IMR-90 (cell line): Measurements from ENCODE around the gene PARVG. TPM values are rescaled to one million over a fixed set of nuclear protein-coding genes. Genes with fewer than 3 reads are reported as not detected.

Source experiments
- ATAC-seq: fragments of 200-7000 bp; cut with Tn5 transposase; 2 replicates; pipeline ENCODE4 v1.9.1; 2020; ENCODE audit warnings: low read depth, mild to moderate bottlenecking, moderate library complexity
- BruUV-seq: library from RNA; stranded (reverse); fragments of 400-500 nt; replicated peaks from 2 replicates; lab custom pipeline; 2021; lab: Mats Ljungman, UMichigan
- CTCF ChIA-PET: fragments of 300-600 bp; formaldehyde crosslinking; extraction: SDS; loops from one replicate; lab custom pipeline; 2021; ENCODE audit warnings: antibody characterized with exemption; lab: Yijun Ruan, JAX
- POLR2A ChIA-PET: fragments of 300-600 bp; sonication (Branson Sonifier 250); formaldehyde crosslinking; loops from one replicate; lab custom pipeline; 2022; ENCODE audit warnings: antibody characterized with exemption; ENCODE audit not compliant: unreplicated experiment; lab: Charles Lee
- DNase-seq: peaks from one replicate; pipeline ENCODE4 v3.0.0; 2013
- H2AFZ ChIP-seq: replicated peaks from 2 replicates; pipeline ENCODE3; 2013; ENCODE audit warnings: low read length, mild to moderate bottlenecking; ENCODE audit not compliant: poor library complexity
- H2AK5ac ChIP-seq: 2 replicates; pipeline ENCODE4 v1.6.1; 2013; ENCODE audit warnings: low read depth, low read length, inconsistent platforms
- H2AK9ac ChIP-seq: replicated peaks from 2 replicates; pipeline ENCODE3; 2013; ENCODE audit warnings: mild to moderate bottlenecking, low read depth, low read length, moderate library complexity; ENCODE audit not compliant: poor library complexity
- H2BK120ac ChIP-seq: 2 replicates; pipeline ENCODE4 v1.6.1; 2013; ENCODE audit warnings: low read depth, low read length, inconsistent platforms
- H2BK15ac ChIP-seq: 3 replicates; pipeline ENCODE4 v1.6.1; 2013; ENCODE audit warnings: low read depth, low read length, inconsistent platforms
- H2BK20ac ChIP-seq: 2 replicates; pipeline ENCODE4 v1.6.1; 2013; ENCODE audit warnings: low read depth, mild to moderate bottlenecking, inconsistent platforms, low read length, moderate library complexity
- H2BK5ac ChIP-seq: 2 replicates; pipeline ENCODE4 v1.6.1; 2013; ENCODE audit warnings: mild to moderate bottlenecking, low read depth, low read length, inconsistent platforms; ENCODE audit not compliant: poor library complexity, severe bottlenecking
- H3K14ac ChIP-seq: replicated peaks from 2 replicates; pipeline ENCODE4 v1.6.1; 2013; ENCODE audit warnings: low read depth, low read length, inconsistent platforms
- H3K18ac ChIP-seq: 2 replicates; pipeline ENCODE4 v1.6.1; 2013; ENCODE audit warnings: low read depth, low read length, control low read depth
- H3K23ac ChIP-seq: 2 replicates; pipeline ENCODE4 v1.6.1; 2013; ENCODE audit warnings: low read depth, low read length, inconsistent platforms
- H3K27ac ChIP-seq: 2 replicates; pipeline ENCODE4 v1.5.1; 2013; ENCODE audit warnings: mild to moderate bottlenecking, control low read depth, low read length; ENCODE audit not compliant: insufficient read depth
- H3K27me3 ChIP-seq: 2 replicates; pipeline ENCODE4 v1.6.1; 2013; ENCODE audit warnings: low read length; ENCODE audit not compliant: control insufficient read depth, insufficient read depth
- H3K36me3 ChIP-seq: 2 replicates; pipeline ENCODE4 v1.6.1; 2013; ENCODE audit warnings: low read length, mixed read lengths; ENCODE audit not compliant: control insufficient read depth, insufficient read depth
- H3K4ac ChIP-seq: 2 replicates; pipeline ENCODE4 v1.6.1; 2013; ENCODE audit warnings: low read depth, low read length, inconsistent platforms
- H3K4me1 ChIP-seq: 2 replicates; pipeline ENCODE4 v1.6.1; 2013; ENCODE audit warnings: low read length, mixed read lengths; ENCODE audit not compliant: control insufficient read depth, insufficient read depth
- H3K4me2 ChIP-seq: 2 replicates; pipeline ENCODE4 v1.6.1; 2013; ENCODE audit warnings: low read depth, mild to moderate bottlenecking, control low read depth, low read length, moderate library complexity
- H3K4me3 ChIP-seq: 2 replicates; pipeline ENCODE4 v1.5.1; 2013; ENCODE audit warnings: low read depth, mild to moderate bottlenecking, control low read depth, low read length, moderate library complexity; ENCODE audit not compliant: insufficient read depth
- H3K56ac ChIP-seq: 2 replicates; pipeline ENCODE4 v1.6.1; 2013; ENCODE audit warnings: low read length, inconsistent platforms; ENCODE audit not compliant: insufficient read depth; ENCODE audit errors: extremely low read depth
- H3K79me1 ChIP-seq, 2 experiments: 2 replicates each; pipeline ENCODE4 v1.6.1; 2013; ENCODE audit warnings: low read length in 2 of 2, inconsistent platforms in 1 of 2, low read depth in 1 of 2
- H3K9ac ChIP-seq: 2 replicates; pipeline ENCODE4 v1.6.1; 2013; ENCODE audit warnings: low read depth, low read length, control low read depth
- H3K9me1 ChIP-seq: 2 replicates; pipeline ENCODE4 v1.6.1; 2013; ENCODE audit warnings: low read length, inconsistent platforms; ENCODE audit not compliant: insufficient read depth
- H3K9me3 ChIP-seq: 2 replicates; pipeline ENCODE4 v1.6.1; 2013; ENCODE audit warnings: low read length; ENCODE audit not compliant: control insufficient read depth, insufficient read depth
- H4K20me1 ChIP-seq: 2 replicates; pipeline ENCODE4 v1.6.1; 2013; ENCODE audit warnings: low read length, inconsistent platforms; ENCODE audit not compliant: insufficient read depth
- H4K5ac ChIP-seq: 2 replicates; pipeline ENCODE4 v1.6.1; 2013; ENCODE audit warnings: mild to moderate bottlenecking, low read depth, low read length, control low read depth
- H4K8ac ChIP-seq, 2 experiments: 2 replicates each; pipeline ENCODE4 v1.6.1; 2013; ENCODE audit warnings: low read depth in 2 of 2, low read length in 2 of 2, control low read depth in 1 of 2, inconsistent platforms in 1 of 2
- H4K91ac ChIP-seq: 2 replicates; pipeline ENCODE4 v1.6.1; 2013; ENCODE audit warnings: low read depth, low read length, inconsistent platforms; ENCODE audit not compliant: insufficient read depth
- RAD21 ChIP-seq: IDR thresholded peaks from 2 replicates; pipeline ENCODE4 v1.6.1; 2012; ENCODE audit warnings: low read length, improper control_type of control experiment
- WGBS, 2 experiments: methylation state at CpG; one replicate each; pipeline versions ENCODE4 v1.1.5 to v1.1.7; 2013; ENCODE audit warnings: missing lambda C conversion rate in 2 of 2; ENCODE audit not compliant: insufficient read length in 1 of 2; ENCODE audit errors: extremely low coverage in 2 of 2; 5-methylcytosine and 5-hydroxymethylcytosine counted together
- dilution Hi-C: fragments of 300-500 bp; cut with HindIII; formaldehyde crosslinking; loops from one replicate; pipeline ENCODE4 v1.14.3; 2018; ENCODE audit warnings: low sequenced_read_pairs; ENCODE audit not compliant: unreplicated experiment
- in situ Hi-C: fragments of 300-500 bp; cut with MboI; formaldehyde crosslinking; loops from 3 replicates; pipeline ENCODE4 v1.14.3; 2019; ENCODE audit warnings: low sequenced_read_pairs, inconsistent platforms, mixed read lengths
- intact Hi-C: fragments of 100-400 bp; cut with micrococcal nuclease; formaldehyde crosslinking; loops from 2 replicates; pipeline ENCODE4 v1.10.0; 2022
- polyA plus RNA-seq, 3 experiments: library from polyadenylated mRNA; depleted of rRNA; stranded (reverse); fragments of >200 nt; gene quantifications; 2 replicates each; pipeline ENCODE4 v1.2.3, GENCODE V29; 2012; ENCODE audit warnings: low replicate concordance in 1 of 3
- total RNA-seq: library from RNA; depleted of rRNA; stranded (reverse); fragments of >200 nt; gene quantifications from 2 replicates; pipeline ENCODE4 v1.2.3, GENCODE V29; 2012
- TF ChIP-seq, protein P1 (sequence below): fragments of 150-350 bp; IDR thresholded peaks from 2 replicates; pipeline ENCODE4 v1.6.1; 2017; ENCODE audit warnings: mild to moderate bottlenecking, antibody characterized with exemption, low read length, low read depth

Gene PARVG
- total and polyA plus RNA-seq, 2 of the 4 experiments (the other 2 are of a cell fraction): not detected

DNA sequence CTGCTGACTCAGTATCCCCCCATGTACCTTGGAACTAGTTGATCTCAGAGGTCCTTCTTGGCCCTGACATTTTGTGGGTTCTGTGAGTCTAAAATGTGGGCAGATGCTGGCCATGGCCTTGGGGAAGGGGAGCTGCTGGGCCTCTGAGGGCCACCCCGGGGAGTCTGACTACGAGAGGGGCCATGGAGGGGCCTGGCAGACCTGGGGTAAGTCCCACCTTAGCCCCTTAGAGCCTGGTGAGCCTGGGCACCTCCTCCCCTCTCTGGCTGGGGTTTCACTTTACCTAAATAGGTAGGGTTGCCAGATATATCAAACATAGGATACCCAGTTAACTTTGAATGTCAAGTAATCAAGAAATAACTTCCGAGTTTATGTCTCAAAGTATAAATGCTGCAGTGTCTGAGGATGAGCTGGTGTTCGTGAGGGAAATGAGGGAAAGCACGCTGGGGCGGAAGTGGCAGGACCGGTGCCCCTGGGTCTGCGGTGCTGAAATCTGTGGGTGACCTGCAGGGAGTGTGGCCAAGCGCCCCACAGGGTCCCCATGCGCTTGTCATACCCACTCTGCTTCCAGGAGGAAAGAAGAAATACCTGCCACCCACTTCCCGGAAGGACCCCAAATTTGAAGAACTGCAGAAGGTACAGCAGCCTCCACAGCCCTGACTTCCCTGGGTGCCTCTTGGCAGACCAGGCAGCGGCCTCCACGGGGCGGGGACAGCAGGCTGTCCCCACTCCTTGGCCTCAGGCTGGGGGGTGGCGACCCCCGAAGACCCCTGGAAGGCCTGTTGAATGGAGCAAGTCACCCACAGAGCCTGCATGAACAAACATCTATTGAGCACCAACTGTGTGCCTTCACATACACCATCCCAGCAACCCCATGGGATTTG, 4.8 kb downstream of the PARVG start:
- Histone ChIP-seq H2AFZ (no peak overlapping the region), H4K8ac (no peak overlapping the region), H4K20me1 (no peaks in the 10 kb centered on the region; the same call in 1 of the 2 replicates), H3K9ac (no peak overlapping the region), H3K18ac (no peak overlapping the region), H2BK15ac (no peak overlapping the region), H3K4me1 (no peaks in the 10 kb centered on the region), H2AK9ac (no peak overlapping the region), H3K23ac (no peak overlapping the region), H3K9me1 (no peaks in the 10 kb centered on the region), H2BK20ac (no peak overlapping the region), H2BK5ac (no peak overlapping the region), H4K5ac (no peak overlapping the region), H2AK5ac (no peak overlapping the region), H3K36me3 (no peaks in the 10 kb centered on the region), H3K27ac (no peak overlapping the region), H3K14ac (no peak overlapping the region), H3K56ac (no peak overlapping the region), H3K9me3 (no peaks in the 10 kb centered on the region), H3K79me1 (no peaks in the 10 kb centered on the region), H2BK120ac (no peak overlapping the region), H3K27me3 (peaks cover 32% of the 10 kb centered on the region), H3K4ac (no peak overlapping the region), H3K4me2 (no peak overlapping the region), H4K91ac (no peak overlapping the region), H3K4me3 (no peak overlapping the region)
- intact Hi-C loops (no loop called here), in situ Hi-C loops (no loop called here), dilution Hi-C loops (no loop called here)
- BruUV-seq: no TSS peak
- 98% methylated on average over 5 of the region's 16 CpGs; no CpG with 5 or more reads in 1 of the 2 experiments for WGBS, 2 experiments
- DNase-seq (no peak), ATAC-seq (no peak)
- no peak for TF ChIP-seq RAD21
- TF ChIP-seq, protein P1, sequence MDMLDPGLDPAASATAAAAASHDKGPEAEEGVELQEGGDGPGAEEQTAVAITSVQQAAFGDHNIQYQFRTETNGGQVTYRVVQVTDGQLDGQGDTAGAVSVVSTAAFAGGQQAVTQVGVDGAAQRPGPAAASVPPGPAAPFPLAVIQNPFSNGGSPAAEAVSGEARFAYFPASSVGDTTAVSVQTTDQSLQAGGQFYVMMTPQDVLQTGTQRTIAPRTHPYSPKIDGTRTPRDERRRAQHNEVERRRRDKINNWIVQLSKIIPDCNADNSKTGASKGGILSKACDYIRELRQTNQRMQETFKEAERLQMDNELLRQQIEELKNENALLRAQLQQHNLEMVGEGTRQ: no peak
- CTCF ChIA-PET: no interaction called here
- POLR2A ChIA-PET: no interaction called here
